Heart right ventricle (tissue), 16 donors: ENCODE measurements around the gene HARS2. TPM values are rescaled to one million over a fixed set of nuclear protein-coding genes. Genes with fewer than 3 reads are reported as not detected.

Experiments used
- ATAC-seq, 8 donors: fragments of 200-7000 bp; cut with Tn5 transposase; one replicate each; pipeline ENCODE4 v1.9.1; 2020; ENCODE audit warnings: mild to moderate bottlenecking in 8 of 8, moderate library complexity in 8 of 8, moderate number of reproducible peaks in 1 of 8
- DNase-seq, 2 donors: peaks; one replicate each; pipeline ENCODE4 v3.0.0-alpha.2; 2020
- H3K27ac ChIP-seq, 10 donors: fragments of 200-600 bp; sonication (generic) in 2 of 10; one replicate each; pipeline versions ENCODE4 v1.5.0 to v1.8.0; 2020 to 2022; ENCODE audit warnings: mild to moderate bottlenecking in 3 of 10
- H3K27me3 ChIP-seq, 7 donors: fragments of 200-600 bp; one replicate each; pipeline ENCODE4 v1.8.0; 2021 to 2022; ENCODE audit warnings: mild to moderate bottlenecking in 2 of 7
- H3K36me3 ChIP-seq, 9 donors: fragments of 200-600 bp; sonication (generic) in 1 of 9; one replicate each; pipeline versions ENCODE4 v1.5.0 to v1.8.0; 2020 to 2022; ENCODE audit warnings: mild to moderate bottlenecking in 2 of 9
- H3K4me1 ChIP-seq, 9 donors: fragments of 200-600 bp; sonication (generic) in 1 of 9; one replicate each; pipeline versions ENCODE4 v1.5.0 to v1.8.0; 2020 to 2022; ENCODE audit warnings: mild to moderate bottlenecking in 4 of 9
- H3K4me3 ChIP-seq, 10 donors: fragments of 200-600 bp; sonication (generic) in 2 of 10; one replicate each; pipeline versions ENCODE4 v1.5.0 to v1.8.0; 2020 to 2022; ENCODE audit warnings: mild to moderate bottlenecking in 7 of 10, moderate library complexity in 2 of 10
- H3K9me3 ChIP-seq, 11 donors: fragments of 200-600 bp in 10 of 11; sonication (generic) in 2 of 11; one replicate each; pipeline versions ENCODE4 v1.5.0 to v1.8.0; 2013 to 2022; ENCODE audit warnings: mild to moderate bottlenecking in 2 of 11, control low read depth in 1 of 11, moderate library complexity in 1 of 11
- WGBS, 2 donors: extraction: QIAGEN DNeasy Blood & Tissue Kit; methylation state at CpG; one replicate each; pipeline ENCODE4 v1.1.7; 2013; ENCODE audit warnings: inconsistent platforms in 1 of 2; 5-methylcytosine and 5-hydroxymethylcytosine counted together
- intact Hi-C, 10 donors: fragments of 100-400 bp; cut with DNase I; formaldehyde crosslinking; loops; one replicate each; pipeline versions ENCODE4 v1.11.1 to v1.14.2; 2022
- polyA plus RNA-seq, 2 donors: library from polyadenylated mRNA; stranded (reverse); fragments of 200-250 nt; gene quantifications; one replicate each; pipeline ENCODE4 v1.2.3, GENCODE V29; 2013
- total RNA-seq, 10 donors: library from RNA; stranded (reverse); fragmentation: NEBNext Ultra II Directional in 3 of 10; extraction: Animal tissue kit (Norgen Biotek cat#: 25700) in 3 of 10; gene quantifications; one replicate each; pipeline versions ENCODE4 v1.2.1 to v1.2.4, GENCODE V29; 2021 to 2023
- TF ChIP-seq, protein P1 (sequence below), 9 donors: fragments of 200-600 bp; sonication (generic) in 2 of 9; IDR thresholded peaks; one replicate each; pipeline versions ENCODE4 v1.5.0 to v1.8.0; 2021 to 2022; ENCODE audit warnings: antibody characterized with exemption in 9 of 9, mild to moderate bottlenecking in 5 of 9, moderate library complexity in 1 of 9
- donor health status: Arrhythmogenic right ventricular cardiomyopathy.
- donor health status: ischemic (EF 13 %, LVEDD 7.1; RV severe dilation, severe dysfunction).
- donor health status: healthy with polysubstance abuse.
- donor health status: DM: no; HTN: yes; CAD: no.
- donor health status: DM: no; HTN: no; CAD: no.
- donor health status: ischemic (EF 25% LVEDD 6.9; RV normal size, moderate dysfunction).
- donor health status: ischemic (EF 25% LVEDD 5.7; RV mildly dilated, moderate dysfunction).
- donor health status: healthy.
- donor health status: DM: yes; HTN: yes; CAD: no.
- donor health status: Ischemic cardiomyopathy.
- donor health status: ischemic (EF 35%, LVEDD 5.7; RV mildly dilated, moderate dysfunction).
- donor health status: nonischemic (EF 11% LVEDD 7.7; RV severe dilation, severe dysfunction).
- donor health status: DM: yes; HTN: yes; CAD: no.
- donor health status: PGD.
- donor health status: ischemic (EF 29% LVEDD 5.4; RV normal size, mild dysfunction).
- donor health status: nonischemic (EF 23%, LVEDD 6.1; RV moderate dilation, normal function).

Gene HARS2
- total and polyA plus RNA-seq, 12 donors = 19.2 to 37.3 (median 27.7) TPM

DNA sequence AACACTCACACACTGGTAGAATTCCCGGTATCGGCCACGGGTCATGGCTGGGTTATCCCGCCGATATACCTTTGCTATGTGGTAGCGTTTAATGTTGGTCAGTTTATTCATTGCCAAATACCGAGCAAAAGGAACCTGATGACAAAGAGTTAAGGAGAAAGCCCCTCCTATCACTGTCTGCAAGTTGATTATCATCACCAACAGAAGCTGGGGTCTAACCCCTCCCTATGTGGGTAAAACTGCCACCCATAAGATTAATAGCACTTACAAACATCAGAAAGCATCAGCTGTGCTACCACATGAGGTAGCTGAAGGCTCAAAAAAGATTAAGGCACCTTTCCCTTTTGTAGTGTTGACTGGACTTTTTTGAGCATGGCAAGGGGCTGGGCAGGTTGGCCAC lies 12.3 kb upstream of the HARS2 start:
- DNase-seq (no peak), ATAC-seq (no peak)
- Histone ChIP-seq H3K4me3 (no peak overlapping the region), H3K36me3 (peaks cover 0 to 100% (median 54%) of the 10 kb centered on the region in 9 donors), H3K27me3 (no peaks in the 10 kb centered on the region), H3K9me3 (no peaks in the 10 kb centered on the region), H3K4me1 (no peaks in the 10 kb centered on the region), H3K27ac (no peak overlapping the region)
- TF ChIP-seq, protein P1, sequence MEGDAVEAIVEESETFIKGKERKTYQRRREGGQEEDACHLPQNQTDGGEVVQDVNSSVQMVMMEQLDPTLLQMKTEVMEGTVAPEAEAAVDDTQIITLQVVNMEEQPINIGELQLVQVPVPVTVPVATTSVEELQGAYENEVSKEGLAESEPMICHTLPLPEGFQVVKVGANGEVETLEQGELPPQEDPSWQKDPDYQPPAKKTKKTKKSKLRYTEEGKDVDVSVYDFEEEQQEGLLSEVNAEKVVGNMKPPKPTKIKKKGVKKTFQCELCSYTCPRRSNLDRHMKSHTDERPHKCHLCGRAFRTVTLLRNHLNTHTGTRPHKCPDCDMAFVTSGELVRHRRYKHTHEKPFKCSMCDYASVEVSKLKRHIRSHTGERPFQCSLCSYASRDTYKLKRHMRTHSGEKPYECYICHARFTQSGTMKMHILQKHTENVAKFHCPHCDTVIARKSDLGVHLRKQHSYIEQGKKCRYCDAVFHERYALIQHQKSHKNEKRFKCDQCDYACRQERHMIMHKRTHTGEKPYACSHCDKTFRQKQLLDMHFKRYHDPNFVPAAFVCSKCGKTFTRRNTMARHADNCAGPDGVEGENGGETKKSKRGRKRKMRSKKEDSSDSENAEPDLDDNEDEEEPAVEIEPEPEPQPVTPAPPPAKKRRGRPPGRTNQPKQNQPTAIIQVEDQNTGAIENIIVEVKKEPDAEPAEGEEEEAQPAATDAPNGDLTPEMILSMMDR (IDR thresholded peaks at IDR 0.05) = no peak
- intact Hi-C loops = no loop called here
- 97 to 98% methylated on average over 7 of the region's 7 CpGs for WGBS, 2 donors

- intact Hi-C loops = loop anchor here in 2 of 10 donors (2.0 to 10.0 kb wide), 3 partner anchors 26 to 286 kb away; partner anchors contain the start of genes ANKHD1 (in 1 of the 2), IK (in 1 of the 2), NDUFA2 (in 1 of the 2) and WDR55 (in 1 of the 2)
- no peaks in the 10 kb centered on the region for H3K27me3 ChIP-seq
- H3K4me1 ChIP-seq = peaks cover 0 to 44% (median 32%) of the 10 kb centered on the region in 9 donors
- no peaks in the 10 kb centered on the region for H3K9me3 ChIP-seq
- TF ChIP-seq, protein P1 (IDR thresholded peaks at IDR 0.05) = no peak
- peak in 1 of 8 donors; percentile 6 for ATAC-seq
- peaks cover 0 to 68% (median 33%) of the 10 kb centered on the region in 9 donors for H3K36me3 ChIP-seq
- 59 to 61% methylated on average over 8 of the region's 8 CpGs for WGBS, 2 donors
- no peak for DNase-seq
- H3K27ac ChIP-seq = peak overlapping the region in 9 of 10 donors; percentile 84 to 96 (median 88)
- peak overlapping the region; percentile 60 to 96 (median 83) for H3K4me3 ChIP-seq
Observed at GRCh38 chr5:140690376-140690932, 801 bp upstream of the HARS2 start.

DNA sequence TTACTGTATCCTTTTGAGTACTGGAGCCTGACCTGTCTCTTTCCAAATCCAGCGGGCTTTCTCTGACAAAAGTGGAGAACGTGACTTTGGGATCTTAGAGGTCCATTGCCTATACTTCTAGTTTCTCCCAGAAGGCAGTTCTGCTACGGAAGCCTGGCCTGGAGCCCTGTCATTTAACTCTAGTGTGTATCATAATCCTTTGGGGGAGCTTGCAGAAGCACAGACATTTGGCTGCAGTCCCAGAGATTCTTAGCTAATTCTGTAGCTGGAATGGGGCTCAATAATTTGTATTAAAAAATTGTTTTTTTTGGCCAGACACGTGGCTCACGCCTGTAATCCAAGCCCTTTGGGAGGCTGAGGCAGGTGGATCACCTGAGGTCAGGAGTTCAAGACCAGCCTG lies 3.0 kb downstream of the HARS2 start:
- intact Hi-C loops = loop anchor here in 2 of 10 donors (5.0 to 10.0 kb wide), 2 partner anchors 47 to 289 kb away; partner anchors contain the start of genes ANKHD1 (in 1 of the 2), IK (in 1 of the 2) and NDUFA2 (in 1 of the 2)

DNA sequence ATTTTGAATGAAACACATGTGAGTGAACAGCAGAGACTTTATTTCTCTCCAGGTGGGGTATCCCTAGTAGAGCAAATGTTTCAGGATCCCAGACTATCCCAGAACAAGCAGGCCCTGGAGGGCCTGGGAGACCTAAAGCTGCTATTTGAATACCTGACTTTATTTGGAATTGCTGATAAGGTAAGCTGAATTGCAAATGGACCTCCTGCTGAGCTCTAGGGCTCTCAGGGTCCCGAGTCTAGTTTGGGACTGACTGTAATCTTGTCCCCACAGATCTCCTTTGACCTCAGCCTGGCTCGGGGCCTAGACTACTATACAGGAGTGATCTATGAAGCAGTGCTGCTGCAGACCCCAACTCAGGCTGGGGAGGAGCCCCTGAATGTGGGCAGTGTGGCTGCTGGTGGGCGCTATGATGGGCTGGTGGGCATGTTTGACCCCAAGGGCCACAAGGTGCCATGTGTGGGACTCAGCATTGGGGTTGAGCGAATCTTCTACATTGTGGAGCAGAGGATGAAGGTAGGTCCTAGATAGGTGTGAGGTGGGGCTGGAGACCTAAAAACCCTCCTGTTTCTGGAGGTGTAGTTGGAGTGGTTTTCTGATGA lies 5.7 kb downstream of the HARS2 start:
- no peaks in the 10 kb centered on the region for H3K27me3 ChIP-seq
- DNase-seq (no peak), ATAC-seq (no peak)
- H3K9me3 ChIP-seq = no peaks in the 10 kb centered on the region
- intact Hi-C loops = loop anchor here in 1 of 10 donors (10.0 kb wide), 1 partner anchor 292 kb away; the partner anchor contains the start of gene ANKHD1
- H3K4me1 ChIP-seq = peaks cover 3 to 49% (median 31%) of the 10 kb centered on the region in 9 donors
- TF ChIP-seq, protein P1 (IDR thresholded peaks at IDR 0.05) = no peak
- 80 to 84% methylated on average over 4 of the region's 4 CpGs for WGBS, 2 donors
- no peak overlapping the region for H3K27ac ChIP-seq
- H3K36me3 ChIP-seq = peaks cover 4 to 78% (median 55%) of the 10 kb centered on the region in 9 donors
- no peak overlapping the region for H3K4me3 ChIP-seq

More for the DNA sequence above, 3.0 kb downstream of the HARS2 start:
- peaks cover 0 to 44% (median 29%) of the 10 kb centered on the region in 9 donors for H3K4me1 ChIP-seq
- no peaks in the 10 kb centered on the region for H3K27me3 ChIP-seq
- TF ChIP-seq, protein P1 (IDR thresholded peaks at IDR 0.05) = no peak
- 45 to 53% methylated on average over 5 of the region's 5 CpGs for WGBS, 2 donors
- peaks cover 4 to 70% (median 51%) of the 10 kb centered on the region in 9 donors for H3K36me3 ChIP-seq
- DNase-seq (no peak), ATAC-seq (no peak)
- H3K4me3 ChIP-seq = no peak overlapping the region
- no peaks in the 10 kb centered on the region for H3K9me3 ChIP-seq
- peak overlapping the region in 1 of 10 donors; percentile 13 for H3K27ac ChIP-seq
